C4-2B (cell line): ENCODE results near the gene OGG1.

ENCODE experiments used
- CTCF ChIP-seq: fragments of 450-650 bp; conservative IDR thresholded peaks from 2 replicates; pipeline ENCODE4 v1.5.1; 2017; ENCODE audit warnings: mild to moderate bottlenecking
- ZFX ChIP-seq: fragments of 450-650 bp; IDR thresholded peaks from 2 replicates; pipeline ENCODE4 v1.6.1; 2017

- TF ChIP-seq ZFX, result no peak
- peak; percentile 36; the same call in 1 of the 2 replicates for TF ChIP-seq CTCF
Observed at GRCh38 chr3:9782770-9783169, 33.0 kb downstream of the OGG1 start.
